Left hindlimb (tissue), 1 donor: ENCODE data around the gene RYR2.
A peak's percentile ranks its signal among the peaks of the same experiment; 100 is the strongest.
"Not testable (repeated sequence)": the region's sequence is repeated elsewhere in the genome, so short reads cannot be mapped to it uniquely, and the experiment has no call there.

ENCODE experiments used
- DNase-seq: peaks from one replicate; pipeline ENCODE4 v3.0.0-alpha.2; 2018

The RYR2 gene

GRCh38 chr1:237151979-237152378 is 110.0 kb downstream of the RYR2 start:
- DNase-seq: not testable (repeated sequence)

- DNase-seq: no peak
Measured at GRCh38 chr1:237152506-237153335, 110.7 kb downstream of the RYR2 start.

- no peak for DNase-seq
Measured at GRCh38 chr1:237154157-237154556, 112.2 kb downstream of the RYR2 start.

GRCh38 chr1:237164406-237165352 is 122.7 kb downstream of the RYR2 start:
- DNase-seq: no peak

- no peak for DNase-seq
Measured at GRCh38 chr1:237166086-237166485, 124.1 kb downstream of the RYR2 start.

- no peak for DNase-seq
Measured at GRCh38 chr1:237166593-237167101, 124.7 kb downstream of the RYR2 start.

- DNase-seq: no peak
Measured at GRCh38 chr1:237170149-237170548, 128.2 kb downstream of the RYR2 start.

GRCh38 chr1:237171454-237172117 is 129.6 kb downstream of the RYR2 start:
- no peak for DNase-seq

- DNase-seq: no peak
Measured at GRCh38 chr1:237172118-237172485, 130.1 kb downstream of the RYR2 start.

- no peak for DNase-seq
Measured at GRCh38 chr1:237179503-237179902, 137.5 kb downstream of the RYR2 start.

GRCh38 chr1:237180256-237180655 is 138.3 kb downstream of the RYR2 start:
- DNase-seq: no peak

GRCh38 chr1:237181743-237182317 is 139.8 kb downstream of the RYR2 start:
- DNase-seq: peak; percentile 51

GRCh38 chr1:237183963-237184540 is 142.1 kb downstream of the RYR2 start:
- no peak for DNase-seq

GRCh38 chr1:237186675-237187074 is 144.7 kb downstream of the RYR2 start:
- DNase-seq: no peak

- no peak for DNase-seq
Measured at GRCh38 chr1:237187842-237188241, 145.9 kb downstream of the RYR2 start.

- no peak for DNase-seq
Measured at GRCh38 chr1:237191403-237191802, 149.4 kb downstream of the RYR2 start.

GRCh38 chr1:237197470-237198425 is 155.8 kb downstream of the RYR2 start:
- DNase-seq: no peak

GRCh38 chr1:237199026-237199425 is 157.0 kb downstream of the RYR2 start:
- no peak for DNase-seq

- no peak for DNase-seq
Measured at GRCh38 chr1:237201155-237201554, 159.2 kb downstream of the RYR2 start.

- DNase-seq: no peak
Measured at GRCh38 chr1:237204841-237205240, 162.9 kb downstream of the RYR2 start.
